Testis (tissue), 2 donors: ENCODE measurements around the gene ZNF492.

Experiments used
- POLR2A ChIP-seq: fragments of 450-650 bp; IDR thresholded peaks from one replicate; pipeline ENCODE4 v1.6.1; 2017; ENCODE audit warnings: antibody characterized with exemption, mild to moderate bottlenecking, moderate library complexity
- TF ChIP-seq, protein P1 (sequence below), 3 experiments: fragments of 450-650 bp in 2 of 3; fragments of 200-600 bp in 1 of 3; sonication (generic) in 1 of 3; IDR thresholded peaks; one replicate each; pipeline ENCODE4 v1.5.1; 2016 to 2019; ENCODE audit warnings: antibody characterized with exemption in 3 of 3, mild to moderate bottlenecking in 2 of 3, moderate library complexity in 1 of 3

DNA sequence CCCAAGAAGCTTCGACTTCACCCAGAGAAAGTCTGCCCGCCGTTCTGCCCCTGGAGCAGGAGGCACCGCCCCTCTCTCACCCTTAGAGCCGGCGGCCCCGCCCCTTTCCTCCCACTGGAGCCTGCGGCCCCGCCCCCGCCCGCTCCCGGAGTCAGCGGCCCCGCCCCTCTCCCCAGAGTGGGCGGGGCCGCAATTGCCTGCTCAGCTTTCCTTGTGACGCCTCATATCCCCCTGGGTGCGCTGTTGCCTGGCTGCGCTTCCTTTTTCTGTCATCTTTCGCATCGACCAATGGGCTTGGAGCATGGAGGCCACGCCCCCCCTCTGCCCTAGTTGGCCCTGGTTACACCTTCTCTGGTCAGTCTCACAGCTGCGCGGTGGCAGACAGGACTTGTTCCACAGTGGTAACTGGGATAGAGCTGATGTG lies 38.2 kb upstream of the ZNF492 start:
- no peak for TF ChIP-seq POLR2A
- TF ChIP-seq, protein P1, sequence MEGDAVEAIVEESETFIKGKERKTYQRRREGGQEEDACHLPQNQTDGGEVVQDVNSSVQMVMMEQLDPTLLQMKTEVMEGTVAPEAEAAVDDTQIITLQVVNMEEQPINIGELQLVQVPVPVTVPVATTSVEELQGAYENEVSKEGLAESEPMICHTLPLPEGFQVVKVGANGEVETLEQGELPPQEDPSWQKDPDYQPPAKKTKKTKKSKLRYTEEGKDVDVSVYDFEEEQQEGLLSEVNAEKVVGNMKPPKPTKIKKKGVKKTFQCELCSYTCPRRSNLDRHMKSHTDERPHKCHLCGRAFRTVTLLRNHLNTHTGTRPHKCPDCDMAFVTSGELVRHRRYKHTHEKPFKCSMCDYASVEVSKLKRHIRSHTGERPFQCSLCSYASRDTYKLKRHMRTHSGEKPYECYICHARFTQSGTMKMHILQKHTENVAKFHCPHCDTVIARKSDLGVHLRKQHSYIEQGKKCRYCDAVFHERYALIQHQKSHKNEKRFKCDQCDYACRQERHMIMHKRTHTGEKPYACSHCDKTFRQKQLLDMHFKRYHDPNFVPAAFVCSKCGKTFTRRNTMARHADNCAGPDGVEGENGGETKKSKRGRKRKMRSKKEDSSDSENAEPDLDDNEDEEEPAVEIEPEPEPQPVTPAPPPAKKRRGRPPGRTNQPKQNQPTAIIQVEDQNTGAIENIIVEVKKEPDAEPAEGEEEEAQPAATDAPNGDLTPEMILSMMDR (IDR thresholded peaks at IDR 0.05), result no peak
